Endothelial cell of umbilical vein (primary cell): Measurements from ENCODE around the gene FAM3D.

Source experiments
- EZH2 ChIP-seq: IDR thresholded peaks from 2 replicates; pipeline ENCODE4 v1.6.1; 2012; ENCODE audit warnings: borderline replicate concordance, low read depth, mild to moderate bottlenecking, moderate library complexity, low read length, inconsistent platforms; ENCODE audit not compliant: severe bottlenecking
- FOS ChIP-seq: IDR thresholded peaks from 2 replicates; pipeline ENCODE4 v1.6.1; 2011; ENCODE audit warnings: mild to moderate bottlenecking, low read length, moderate library complexity, borderline replicate concordance; ENCODE audit not compliant: insufficient read depth
- MYC ChIP-seq: IDR thresholded peaks from one replicate; pipeline ENCODE4 v1.6.1; 2011; ENCODE audit warnings: mild to moderate bottlenecking, low read depth, low read length
- POLR2A ChIP-seq: IDR thresholded peaks from 2 replicates; pipeline ENCODE4 v1.6.1; 2012; ENCODE audit warnings: low read depth, mild to moderate bottlenecking, control low read depth, low read length
- POLR2AphosphoS5 ChIP-seq: IDR thresholded peaks from 2 replicates; pipeline ENCODE4 v1.6.1; 2012; ENCODE audit warnings: low read depth, mild to moderate bottlenecking, control low read depth, low read length, moderate library complexity; ENCODE audit not compliant: insufficient read depth
- TF ChIP-seq, protein P1 (sequence below), 2 donors: IDR thresholded peaks; 1 replicate in 1 of 2; 2 replicates in 1 of 2; pipeline ENCODE4 v1.5.1; 2011; ENCODE audit warnings: low read length in 2 of 2, mild to moderate bottlenecking in 2 of 2, moderate library complexity in 2 of 2, control low read depth in 1 of 2, inconsistent platforms in 1 of 2, low read depth in 1 of 2; ENCODE audit not compliant: insufficient read depth in 1 of 2; ENCODE audit errors: extremely low read depth in 1 of 2
- TF ChIP-seq, protein P2 (sequence below): IDR thresholded peaks from 2 replicates; pipeline ENCODE4 v1.6.1; 2011; ENCODE audit not compliant: insufficient read depth, insufficient read length

DNA sequence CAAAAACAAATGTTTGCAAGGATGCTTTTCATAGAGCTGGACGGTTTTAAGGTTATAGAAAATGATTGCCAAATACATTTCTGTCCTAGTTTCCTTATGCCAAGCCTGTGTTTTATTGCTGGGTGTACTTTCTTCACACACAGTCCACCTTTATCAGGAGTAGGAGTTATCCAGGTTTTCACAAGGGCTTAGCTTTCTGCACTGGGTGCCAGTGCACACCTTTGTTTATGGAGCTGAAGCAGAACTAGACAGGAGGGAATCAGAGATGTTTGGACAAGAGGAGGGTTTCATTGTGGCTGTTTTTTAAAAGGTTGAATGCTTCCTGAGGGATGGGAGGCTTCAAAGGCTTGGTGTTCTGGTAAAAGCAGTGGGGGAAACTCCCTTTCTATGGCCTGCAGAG lies 29.5 kb upstream of the FAM3D start:
- TF ChIP-seq POLR2A (no peak), POLR2AphosphoS5 (no peak), MYC (no peak), EZH2 (no peak), FOS (no peak)
- TF ChIP-seq, protein P1, sequence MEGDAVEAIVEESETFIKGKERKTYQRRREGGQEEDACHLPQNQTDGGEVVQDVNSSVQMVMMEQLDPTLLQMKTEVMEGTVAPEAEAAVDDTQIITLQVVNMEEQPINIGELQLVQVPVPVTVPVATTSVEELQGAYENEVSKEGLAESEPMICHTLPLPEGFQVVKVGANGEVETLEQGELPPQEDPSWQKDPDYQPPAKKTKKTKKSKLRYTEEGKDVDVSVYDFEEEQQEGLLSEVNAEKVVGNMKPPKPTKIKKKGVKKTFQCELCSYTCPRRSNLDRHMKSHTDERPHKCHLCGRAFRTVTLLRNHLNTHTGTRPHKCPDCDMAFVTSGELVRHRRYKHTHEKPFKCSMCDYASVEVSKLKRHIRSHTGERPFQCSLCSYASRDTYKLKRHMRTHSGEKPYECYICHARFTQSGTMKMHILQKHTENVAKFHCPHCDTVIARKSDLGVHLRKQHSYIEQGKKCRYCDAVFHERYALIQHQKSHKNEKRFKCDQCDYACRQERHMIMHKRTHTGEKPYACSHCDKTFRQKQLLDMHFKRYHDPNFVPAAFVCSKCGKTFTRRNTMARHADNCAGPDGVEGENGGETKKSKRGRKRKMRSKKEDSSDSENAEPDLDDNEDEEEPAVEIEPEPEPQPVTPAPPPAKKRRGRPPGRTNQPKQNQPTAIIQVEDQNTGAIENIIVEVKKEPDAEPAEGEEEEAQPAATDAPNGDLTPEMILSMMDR (IDR thresholded peaks at IDR 0.05; ENCODE audit: extremely low read depth in 1 of 2, insufficient read depth in 1 of 2, low read depth in 1 of 2, low read length in 2 of 2): no peak
- TF ChIP-seq, protein P2, sequence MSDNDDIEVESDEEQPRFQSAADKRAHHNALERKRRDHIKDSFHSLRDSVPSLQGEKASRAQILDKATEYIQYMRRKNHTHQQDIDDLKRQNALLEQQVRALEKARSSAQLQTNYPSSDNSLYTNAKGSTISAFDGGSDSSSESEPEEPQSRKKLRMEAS: no peak
